ENCODE measurements around the gene TMEM245. TPM values are rescaled to one million over a fixed set of nuclear protein-coding genes. Genes with fewer than 3 reads are reported as not detected.

Gene TMEM245
- total and polyA plus RNA-seq, 2 donors (not counting 1 experiment from before 2014, with no cell fraction given) = 6.3 to 34.3 TPM

GRCh38 chr9:109012009-109012875, 107.5 kb downstream of the TMEM245 start:
- H2AFZ ChIP-seq (ENCODE audit: insufficient read depth, low read depth, low read length, poor library complexity, severe bottlenecking) = peak overlapping the region; percentile 82
- intact Hi-C loops (cut with micrococcal nuclease) = loop anchor here (2.0 to 10.0 kb wide), 5 partner anchors 77 to 1730 kb away; partner anchors contain the start of genes ABITRAM, ELP1, EPB41L4B and RAD23B
- peak overlapping the region; percentile 43 to 80 (median 71) for H3K4me3 ChIP-seq (ENCODE audit: control extremely low read depth in 1 of 5, extremely low read depth in 1 of 5, insufficient read depth in 1 of 5, low read depth in 2 of 5, low read length in 4 of 5)
- no peak for TF ChIP-seq EZH2 (IDR thresholded peaks at IDR 0.05; ENCODE audit: borderline replicate concordance, insufficient read depth, low read depth, low read length, poor library complexity, severe bottlenecking)
- TF ChIP-seq CTCF (IDR thresholded peaks at IDR 0.05) = no peak
- no peaks in the 10 kb centered on the region for H4K20me1 ChIP-seq (ENCODE audit: control insufficient read depth, insufficient read depth, low read length, poor library complexity, severe bottlenecking)
- no peaks in the 10 kb centered on the region for H3K36me3 ChIP-seq (replicated peaks in 1 of 2; ENCODE audit: control extremely low read depth in 1 of 2, control insufficient read depth in 1 of 2, extremely low read depth in 1 of 2, insufficient read depth in 2 of 2, low read length in 1 of 2)
- peaks cover 0 to 16% (median 10%) of the 10 kb centered on the region in 4 experiments for H3K27me3 ChIP-seq (replicated peaks in 1 of 4; ENCODE audit: control extremely low read depth in 1 of 4, control insufficient read depth in 3 of 4, insufficient read depth in 4 of 4, low read length in 3 of 4)
- Mint-ChIP-seq H3K4me1 (peaks cover 35% of the 10 kb centered on the region), H3K4me3 (peak overlapping the region; percentile 94), H3K27ac (peak overlapping the region; percentile 70), H3K9me3 (ENCODE audit: insufficient read depth) (no peaks in the 10 kb centered on the region), H3K27me3 (peaks cover 8% of the 10 kb centered on the region)
- H3K79me2 ChIP-seq (ENCODE audit: control insufficient read depth, insufficient read depth, low read length) = no peaks in the 10 kb centered on the region
- no peak for ATAC-seq (ENCODE audit: low read depth)
- CTCF ChIA-PET = no interaction called here
- peak overlapping the region in 1 of 2 donors; percentile 23 for H3K27ac ChIP-seq (ENCODE audit: low read length in 2 of 2)
- H3K9ac ChIP-seq (ENCODE audit: low read length) = peak overlapping the region; percentile 85
- H3K4me2 ChIP-seq (replicated peaks; ENCODE audit: low read depth, low read length, poor library complexity, severe bottlenecking) = peak overlapping the region; percentile 88
- POLR2A ChIA-PET = no interaction called here
- peak; percentile 50 for DNase-seq
- H3K4me1 ChIP-seq (ENCODE audit: control insufficient read depth in 2 of 2, insufficient read depth in 2 of 2, low read length in 2 of 2) = peaks cover 16 to 17% of the 10 kb centered on the region in 2 donors
- H3K9me3 ChIP-seq (ENCODE audit: control extremely low read depth in 1 of 3, control insufficient read depth in 2 of 3, insufficient read depth in 1 of 3, low read length in 2 of 3) = no peaks in the 10 kb centered on the region
- under 1% methylated on average over 26 of the region's 29 CpGs for WGBS (ENCODE audit: insufficient coverage)

DNA sequence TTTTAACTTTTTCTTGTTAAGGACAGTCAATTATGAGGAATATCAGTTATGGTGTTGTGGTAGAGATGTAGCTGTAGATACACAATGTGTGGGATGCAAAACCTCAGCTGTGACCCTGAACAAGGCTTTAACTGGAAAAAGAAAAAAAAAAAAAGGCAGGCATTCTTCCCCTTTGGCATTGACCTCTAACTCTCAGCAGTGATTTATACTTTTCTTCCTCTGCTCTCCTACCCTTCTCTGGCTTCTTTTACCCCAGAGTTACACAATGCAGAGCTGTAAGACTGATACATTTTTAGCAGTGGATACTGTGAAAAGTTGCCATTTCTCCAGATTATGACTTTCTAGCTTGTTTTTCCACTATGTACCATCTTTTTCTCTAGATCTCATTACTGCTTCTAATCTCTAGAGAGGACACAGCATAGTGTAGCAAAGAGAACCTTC, 108.5 kb downstream of the TMEM245 start:
- Mint-ChIP-seq H3K4me1 (peaks cover 31% of the 10 kb centered on the region), H3K27ac (no peak overlapping the region), H3K4me3 (no peak overlapping the region), H3K9me3 (ENCODE audit: insufficient read depth) (no peaks in the 10 kb centered on the region), H3K27me3 (peaks cover 10% of the 10 kb centered on the region)
- CTCF ChIA-PET = interaction anchor here (1.5 to 2.2 kb wide), 2 partner anchors 12 to 57 kb away, joined by 3 to 5 read pairs; no protein-coding TSS in a partner anchor
- Histone ChIP-seq H3K79me2 (ENCODE audit: control insufficient read depth, insufficient read depth, low read length) (no peaks in the 10 kb centered on the region), H2AFZ (ENCODE audit: insufficient read depth, low read depth, low read length, poor library complexity, severe bottlenecking) (no peak overlapping the region), H3K9me3 (ENCODE audit: control extremely low read depth in 1 of 3, control insufficient read depth in 2 of 3, insufficient read depth in 1 of 3, low read length in 2 of 3) (no peaks in the 10 kb centered on the region), H3K4me1 (ENCODE audit: control insufficient read depth in 2 of 2, insufficient read depth in 2 of 2, low read length in 2 of 2) (peaks cover 14 to 16% of the 10 kb centered on the region in 2 donors), H4K20me1 (ENCODE audit: control insufficient read depth, insufficient read depth, low read length, poor library complexity, severe bottlenecking) (no peaks in the 10 kb centered on the region), H3K4me3 (ENCODE audit: control extremely low read depth in 1 of 5, extremely low read depth in 1 of 5, insufficient read depth in 1 of 5, low read depth in 2 of 5, low read length in 4 of 5) (no peak overlapping the region), H3K36me3 (replicated peaks in 1 of 2; ENCODE audit: control extremely low read depth in 1 of 2, control insufficient read depth in 1 of 2, extremely low read depth in 1 of 2, insufficient read depth in 2 of 2, low read length in 1 of 2) (no peaks in the 10 kb centered on the region), H3K27ac (ENCODE audit: low read length in 2 of 2) (no peak overlapping the region), H3K27me3 (replicated peaks in 1 of 4; ENCODE audit: control extremely low read depth in 1 of 4, control insufficient read depth in 3 of 4, insufficient read depth in 4 of 4, low read length in 3 of 4) (peaks cover 0 to 16% (median 10%) of the 10 kb centered on the region in 4 experiments), H3K9ac (ENCODE audit: low read length) (no peak overlapping the region), H3K4me2 (replicated peaks; ENCODE audit: low read depth, low read length, poor library complexity, severe bottlenecking) (no peak overlapping the region)
- POLR2A ChIA-PET = interaction anchor here (0.7 kb wide), 1 partner anchor 109 kb away, joined by 4 read pairs; the partner anchor contains the start of gene TMEM245
- intact Hi-C loops (cut with micrococcal nuclease) = loop anchor here (5.0 to 10.0 kb wide), 4 partner anchors 311 to 1729 kb away; partner anchors contain the start of genes EPB41L4B, RAD23B and TXN
- DNase-seq (no peak), ATAC-seq (ENCODE audit: low read depth) (no peak)
- TF ChIP-seq EZH2 (IDR thresholded peaks at IDR 0.05; ENCODE audit: borderline replicate concordance, insufficient read depth, low read depth, low read length, poor library complexity, severe bottlenecking) (no peak), CTCF (IDR thresholded peaks at IDR 0.05) (no peak)
